HCT116 (cell line): ENCODE measurements around the gene QSOX1.

Experiments used
- CTCF ChIP-seq, 3 experiments: fragments of 200-600 bp in 1 of 3; sonication (generic) in 1 of 3; IDR thresholded peaks in 2 of 3; conservative IDR thresholded peaks in 1 of 3; 2 replicates each; pipeline ENCODE4 v1.5.1; 2012 to 2017; ENCODE audit warnings: low read depth in 2 of 3, low read length in 2 of 3, antibody characterized with exemption in 1 of 3, borderline replicate concordance in 1 of 3, control low read depth in 1 of 3, mild to moderate bottlenecking in 1 of 3, mixed read lengths in 1 of 3, mixed run types in 1 of 3, moderate library complexity in 1 of 3; ENCODE audit not compliant: insufficient read depth in 1 of 3
- EGR1 ChIP-seq: IDR thresholded peaks from 2 replicates; pipeline ENCODE4 v1.6.1; 2012; ENCODE audit warnings: low read depth
- EZH2 ChIP-seq: fragments of 200-600 bp; sonication (generic); IDR thresholded peaks from 2 replicates; pipeline ENCODE4 v1.6.1; 2017; ENCODE audit warnings: antibody characterized with exemption, mixed run types
- FOSL1 ChIP-seq: IDR thresholded peaks from 2 replicates; pipeline ENCODE4 v1.6.1; 2012; ENCODE audit warnings: low read depth
- JUND ChIP-seq: IDR thresholded peaks from 2 replicates; pipeline ENCODE4 v1.6.1; 2012
- MAX ChIP-seq: IDR thresholded peaks from 2 replicates; pipeline ENCODE4 v1.6.1; 2012
- POLR2A ChIP-seq: IDR thresholded peaks from 2 replicates; pipeline ENCODE4 v1.7.0; 2011; ENCODE audit warnings: borderline replicate concordance; ENCODE audit not compliant: insufficient read depth, insufficient read length; ENCODE audit errors: extremely low read depth
- SIN3A ChIP-seq: IDR thresholded peaks from 2 replicates; pipeline ENCODE4 v1.6.1; 2012; ENCODE audit warnings: low read depth
- ZBTB33 ChIP-seq: IDR thresholded peaks from 2 replicates; pipeline ENCODE4 v1.6.1; 2011; ENCODE audit warnings: mild to moderate bottlenecking, low read length, moderate library complexity; ENCODE audit not compliant: insufficient replicate concordance; ENCODE audit errors: extremely low read depth

GRCh38 chr1:180181996-180182642 lies 27.4 kb downstream of the QSOX1 start:
- TF ChIP-seq CTCF (IDR thresholded peaks at IDR 0.05 in 2 of 3, conservative IDR thresholded peaks at IDR 0.05 in 1 of 3; ENCODE audit: borderline replicate concordance in 1 of 3, insufficient read depth in 1 of 3, low read depth in 2 of 3, low read length in 2 of 3) (no peak), ZBTB33 (no peak), MAX (no peak), EGR1 (no peak), EZH2 (no peak), SIN3A (no peak), JUND (no peak), POLR2A (no peak), FOSL1 (no peak)
